Mesenchymal stem cell (in vitro differentiated cells and primary cell): ENCODE measurements around the gene DAPP1.
"Not testable (repeated sequence)": the region's sequence is repeated elsewhere in the genome, so short reads cannot be mapped to it uniquely, and the experiment has no call there.

Source experiments
- DNase-seq: peaks from one replicate; pipeline ENCODE4 v3.0.0-alpha.2; 2013
- H2AFZ ChIP-seq: one replicate; pipeline ENCODE4 v1.6.1; 2013; ENCODE audit warnings: low read depth, mild to moderate bottlenecking, control low read depth, inconsistent platforms, low read length, moderate library complexity
- H2AK5ac ChIP-seq: 2 replicates; pipeline ENCODE4 v1.6.1; 2013; ENCODE audit warnings: low read length, moderate library complexity, mild to moderate bottlenecking, inconsistent platforms; ENCODE audit not compliant: severe bottlenecking
- H2BK120ac ChIP-seq: one replicate; pipeline ENCODE4 v1.6.1; 2013; ENCODE audit warnings: low read depth, mild to moderate bottlenecking, inconsistent platforms, low read length, moderate library complexity
- H2BK12ac ChIP-seq, 2 experiments: one replicate each; pipeline ENCODE4 v1.6.1; 2013; ENCODE audit warnings: inconsistent platforms in 2 of 2, low read length in 2 of 2, mild to moderate bottlenecking in 2 of 2, moderate library complexity in 2 of 2, control low read depth in 1 of 2
- H2BK15ac ChIP-seq: one replicate; pipeline ENCODE4 v1.6.1; 2013; ENCODE audit warnings: mild to moderate bottlenecking, low read depth, inconsistent platforms; ENCODE audit not compliant: poor library complexity, severe bottlenecking
- H2BK5ac ChIP-seq: 2 replicates; pipeline ENCODE4 v1.6.1; 2013; ENCODE audit warnings: low read depth, mild to moderate bottlenecking, low read length, control low read depth, inconsistent platforms; ENCODE audit not compliant: poor library complexity, severe bottlenecking
- H3K14ac ChIP-seq, 2 experiments: one replicate each; pipeline ENCODE4 v1.6.1; 2013; ENCODE audit warnings: inconsistent platforms in 2 of 2, low read length in 2 of 2, control low read depth in 1 of 2, mild to moderate bottlenecking in 1 of 2, moderate library complexity in 1 of 2
- H3K18ac ChIP-seq, 2 experiments: one replicate each; pipeline ENCODE4 v1.6.1; 2013; ENCODE audit warnings: inconsistent platforms in 2 of 2, low read length in 2 of 2, control low read depth in 1 of 2, low read depth in 1 of 2, mild to moderate bottlenecking in 1 of 2
- H3K23ac ChIP-seq, 2 experiments: one replicate each; pipeline ENCODE4 v1.6.1; 2013; ENCODE audit warnings: inconsistent platforms in 2 of 2, low read length in 2 of 2, mild to moderate bottlenecking in 2 of 2, moderate library complexity in 2 of 2, control low read depth in 1 of 2
- H3K27ac ChIP-seq: 2 replicates; pipeline ENCODE4 v1.5.1; 2013; ENCODE audit warnings: mild to moderate bottlenecking, moderate library complexity, low read length, control low read depth, inconsistent platforms; ENCODE audit not compliant: poor library complexity, severe bottlenecking
- H3K27me3 ChIP-seq, 2 experiments: 2 replicates each; pipeline versions ENCODE4 v1.6.1 to v1.7.0; 2013; ENCODE audit warnings: low read length in 2 of 2, mild to moderate bottlenecking in 2 of 2, moderate library complexity in 2 of 2, control low read depth in 1 of 2, inconsistent platforms in 1 of 2; ENCODE audit not compliant: control insufficient read depth in 1 of 2, insufficient read depth in 1 of 2
- H3K36me3 ChIP-seq, 2 experiments: 2 replicates each; pipeline versions ENCODE4 v1.6.1 to v1.7.0; 2013; ENCODE audit warnings: low read length in 2 of 2, control low read depth in 1 of 2, inconsistent platforms in 1 of 2, low read depth in 1 of 2, mild to moderate bottlenecking in 1 of 2; ENCODE audit not compliant: insufficient read depth in 2 of 2, control insufficient read depth in 1 of 2
- H3K4ac ChIP-seq, 2 experiments: one replicate each; pipeline ENCODE4 v1.6.1; 2013; ENCODE audit warnings: inconsistent platforms in 2 of 2, low read length in 2 of 2, mild to moderate bottlenecking in 2 of 2, moderate library complexity in 2 of 2, control low read depth in 1 of 2, low read depth in 1 of 2
- H3K4me1 ChIP-seq: 2 replicates; pipeline ENCODE4 v1.6.1; 2013; ENCODE audit warnings: low read depth, low read length, control low read depth; ENCODE audit not compliant: control insufficient read depth, insufficient read depth
- H3K4me2 ChIP-seq: 2 replicates; pipeline ENCODE4 v1.6.1; 2013; ENCODE audit warnings: low read length, mild to moderate bottlenecking, inconsistent platforms; ENCODE audit not compliant: poor library complexity, severe bottlenecking
- H3K4me3 ChIP-seq, 2 experiments: 2 replicates each; pipeline versions ENCODE4 v1.5.1 to v1.7.0; 2013; ENCODE audit warnings: low read length in 2 of 2, mild to moderate bottlenecking in 2 of 2, control low read depth in 1 of 2, low read depth in 1 of 2; ENCODE audit not compliant: insufficient read depth in 1 of 2
- H3K79me1 ChIP-seq: replicated peaks from 2 replicates; pipeline ENCODE4 v1.6.1; 2013; ENCODE audit warnings: mild to moderate bottlenecking, control low read depth, low read length, inconsistent platforms; ENCODE audit not compliant: poor library complexity, severe bottlenecking
- H3K9ac ChIP-seq: 2 replicates; pipeline ENCODE4 v1.7.0; 2013; ENCODE audit warnings: mild to moderate bottlenecking, low read length, moderate library complexity
- H3K9me3 ChIP-seq: 2 replicates; pipeline ENCODE4 v1.7.0; 2013; ENCODE audit warnings: mild to moderate bottlenecking, low read length; ENCODE audit not compliant: control insufficient read depth
- H4K8ac ChIP-seq: one replicate; pipeline ENCODE4 v1.6.1; 2013; ENCODE audit warnings: inconsistent platforms, mild to moderate bottlenecking, low read length, moderate library complexity
- H4K91ac ChIP-seq: one replicate; pipeline ENCODE4 v1.6.1; 2013; ENCODE audit warnings: mild to moderate bottlenecking, low read length, inconsistent platforms
- WGBS: methylation state at CpG from one replicate; pipeline ENCODE4 v1.1.7; 2013; ENCODE audit warnings: mixed read lengths; 5-methylcytosine and 5-hydroxymethylcytosine counted together

The DAPP1 gene

GRCh38 chr4:99827857-99828256, 11.2 kb downstream of the DAPP1 start:
- H2BK15ac ChIP-seq, result no peak overlapping the region
- H4K91ac ChIP-seq, result no peak overlapping the region
- no peak overlapping the region for H2BK5ac ChIP-seq
- DNase-seq, result no peak
- no peaks in the 10 kb centered on the region for H3K27me3 ChIP-seq
- no peak overlapping the region for H3K9ac ChIP-seq
- no peaks in the 10 kb centered on the region for H3K36me3 ChIP-seq
- H3K23ac ChIP-seq, result no peak overlapping the region
- no peak overlapping the region for H4K8ac ChIP-seq
- no peak overlapping the region for H3K4ac ChIP-seq
- H2BK120ac ChIP-seq, result no peak overlapping the region
- H2AFZ ChIP-seq, result no peak overlapping the region
- no peak overlapping the region for H3K4me3 ChIP-seq
- no peak overlapping the region for H3K27ac ChIP-seq
- WGBS, result no CpG with 5 or more reads among the region's 1 CpG
- no peaks in the 10 kb centered on the region for H3K4me1 ChIP-seq
- no peak overlapping the region for H3K14ac ChIP-seq
- H2AK5ac ChIP-seq, result no peak overlapping the region
- no peak overlapping the region for H2BK12ac ChIP-seq
- no peak overlapping the region for H3K18ac ChIP-seq
- H3K4me2 ChIP-seq, result no peak overlapping the region
- no peaks in the 10 kb centered on the region for H3K79me1 ChIP-seq
- H3K9me3 ChIP-seq, result no peaks in the 10 kb centered on the region

GRCh38 chr4:99828477-99828876, 11.8 kb downstream of the DAPP1 start:
- Histone ChIP-seq H3K18ac (no peak overlapping the region), H2BK15ac (no peak overlapping the region), H2AK5ac (no peak overlapping the region), H3K4ac (no peak overlapping the region), H3K27ac (no peak overlapping the region), H3K79me1 (no peaks in the 10 kb centered on the region), H3K4me2 (no peak overlapping the region), H3K27me3 (no peaks in the 10 kb centered on the region), H4K8ac (no peak overlapping the region), H3K23ac (no peak overlapping the region), H2BK12ac (no peak overlapping the region), H2AFZ (no peak overlapping the region), H3K36me3 (no peaks in the 10 kb centered on the region), H4K91ac (no peak overlapping the region), H2BK5ac (no peak overlapping the region), H3K4me3 (no peak overlapping the region), H3K4me1 (no peaks in the 10 kb centered on the region), H3K14ac (no peak overlapping the region), H2BK120ac (no peak overlapping the region), H3K9ac (no peak overlapping the region), H3K9me3 (no peaks in the 10 kb centered on the region)
- 60% methylated on average over 1 of the region's 1 CpG for WGBS
- DNase-seq, result no peak

- WGBS, result 92% methylated on average over 5 of the region's 5 CpGs
- not testable (repeated sequence) for H2BK15ac ChIP-seq
Measured at GRCh38 chr4:99830051-99830450, 13.4 kb downstream of the DAPP1 start.

GRCh38 chr4:99832321-99832720, 15.7 kb downstream of the DAPP1 start:
- H2AK5ac ChIP-seq, result no peak overlapping the region
- no peaks in the 10 kb centered on the region for H3K79me1 ChIP-seq
- H3K18ac ChIP-seq, result no peak overlapping the region

More at GRCh38 chr4:99830051-99830450, 13.4 kb downstream of the DAPP1 start:
- H3K27me3 ChIP-seq, H3K23ac ChIP-seq, H3K4ac ChIP-seq, H3K27ac ChIP-seq, H3K4me3 ChIP-seq, H3K9me3 ChIP-seq, H3K9ac ChIP-seq, H3K18ac ChIP-seq, H4K91ac ChIP-seq, H2BK12ac ChIP-seq, H3K14ac ChIP-seq, H3K4me2 ChIP-seq, DNase-seq, H3K4me1 ChIP-seq, H2AK5ac ChIP-seq, H3K79me1 ChIP-seq, H3K36me3 ChIP-seq, H2AFZ ChIP-seq, H2BK5ac ChIP-seq, H2BK120ac ChIP-seq, H4K8ac ChIP-seq: not testable (repeated sequence)

More at GRCh38 chr4:99832321-99832720, 15.7 kb downstream of the DAPP1 start:
- Histone ChIP-seq H3K27me3 (no peaks in the 10 kb centered on the region), H3K9me3 (no peaks in the 10 kb centered on the region), H4K8ac (no peak overlapping the region), H2BK12ac (no peak overlapping the region), H2BK120ac (no peak overlapping the region), H3K14ac (no peak overlapping the region), H3K23ac (no peak overlapping the region), H3K4me2 (no peak overlapping the region), H2BK15ac (no peak overlapping the region), H3K36me3 (no peaks in the 10 kb centered on the region), H4K91ac (no peak overlapping the region), H3K4me1 (no peaks in the 10 kb centered on the region), H3K4me3 (no peak overlapping the region), H3K4ac (no peak overlapping the region), H2AFZ (no peak overlapping the region), H3K9ac (no peak overlapping the region), H2BK5ac (no peak overlapping the region), H3K27ac (peak overlapping the region; percentile 8)
- DNase-seq, result peak; percentile 5
